Measurements from ENCODE around the gene RTL1.

The RTL1 gene

GRCh38 chr14:100885196-100885595 is 18.3 kb downstream of the RTL1 start:
- TF ChIP-seq NFRKB (IDR thresholded peaks at IDR 0.05) (no peak), TARDBP (IDR thresholded peaks at IDR 0.05) (no peak), SP1 (IDR thresholded peaks at IDR 0.05) (no peak), HDGF (IDR thresholded peaks at IDR 0.05; ENCODE audit: borderline replicate concordance) (no peak), SUZ12 (IDR thresholded peaks at IDR 0.05) (no peak)
- POLR2A ChIA-PET: no interaction called here
- CTCF ChIA-PET: no interaction called here
- DNase-seq (ENCODE audit: extremely low spot score): no peak

- CTCF ChIA-PET: no interaction called here
- no peak for TF ChIP-seq FOXM1 (IDR thresholded peaks at IDR 0.05; ENCODE audit: borderline replicate concordance)
- no peak for TF ChIP-seq ZNF384 (IDR thresholded peaks at IDR 0.05)
- no peak for TF ChIP-seq HDGF (IDR thresholded peaks at IDR 0.05; ENCODE audit: borderline replicate concordance)
- no peak for TF ChIP-seq LEF1 (IDR thresholded peaks at IDR 0.05; ENCODE audit: borderline replicate concordance)
- POLR2A ChIA-PET: no interaction called here
- no peak for DNase-seq (ENCODE audit: extremely low spot score)
Observed at GRCh38 chr14:100884456-100884855, 19.1 kb downstream of the RTL1 start.

GRCh38 chr14:100883789-100884101 is 19.8 kb downstream of the RTL1 start:
- TF ChIP-seq FOXA1 (IDR thresholded peaks at IDR 0.05): no peak
- POLR2A ChIA-PET: no interaction called here
- DNase-seq (ENCODE audit: extremely low spot score): no peak
- CTCF ChIA-PET: no interaction called here

- TF ChIP-seq ZNF384 (IDR thresholded peaks at IDR 0.05) (no peak), PKNOX1 (IDR thresholded peaks at IDR 0.05) (no peak), SUZ12 (IDR thresholded peaks at IDR 0.05) (no peak), LEF1 (IDR thresholded peaks at IDR 0.05; ENCODE audit: borderline replicate concordance) (no peak), FOXM1 (IDR thresholded peaks at IDR 0.05; ENCODE audit: borderline replicate concordance) (no peak), ARNT (IDR thresholded peaks at IDR 0.05) (no peak), NFRKB (IDR thresholded peaks at IDR 0.05) (no peak), FOXK2 (IDR thresholded peaks at IDR 0.05) (no peak), BHLHE40 (IDR thresholded peaks at IDR 0.05; ENCODE audit: borderline replicate concordance) (no peak), HDGF (IDR thresholded peaks at IDR 0.05; ENCODE audit: borderline replicate concordance) (no peak)
- ChIA-PET POLR2A (no interaction called here), CTCF (no interaction called here)
- no peak for DNase-seq (ENCODE audit: extremely low spot score)
Observed at GRCh38 chr14:100882991-100883788, 20.3 kb downstream of the RTL1 start.

- POLR2A ChIA-PET: no interaction called here
- DNase-seq (ENCODE audit: extremely low spot score): no peak
- no peak for TF ChIP-seq ARNT (IDR thresholded peaks at IDR 0.05)
- TF ChIP-seq TARDBP (IDR thresholded peaks at IDR 0.05): no peak
- no peak for TF ChIP-seq BHLHE40 (IDR thresholded peaks at IDR 0.05; ENCODE audit: borderline replicate concordance)
- no peak for TF ChIP-seq HDGF (IDR thresholded peaks at IDR 0.05; ENCODE audit: borderline replicate concordance)
- TF ChIP-seq FOXK2 (IDR thresholded peaks at IDR 0.05): no peak
- TF ChIP-seq FOXM1 (IDR thresholded peaks at IDR 0.05; ENCODE audit: borderline replicate concordance): no peak
- CTCF ChIA-PET: no interaction called here
Observed at GRCh38 chr14:100882026-100882967, 21.2 kb downstream of the RTL1 start.

- no peak for DNase-seq (ENCODE audit: extremely low spot score)
- no peak for TF ChIP-seq BHLHE40 (IDR thresholded peaks at IDR 0.05; ENCODE audit: borderline replicate concordance)
- no peak for TF ChIP-seq FOXM1 (IDR thresholded peaks at IDR 0.05; ENCODE audit: borderline replicate concordance)
- no peak for TF ChIP-seq FOXK2 (IDR thresholded peaks at IDR 0.05)
- TF ChIP-seq ZNF384 (IDR thresholded peaks at IDR 0.05): no peak
- POLR2A ChIA-PET: no interaction called here
- CTCF ChIA-PET: no interaction called here
Observed at GRCh38 chr14:100881211-100882025, 22.1 kb downstream of the RTL1 start.

- CTCF ChIA-PET: no interaction called here
- TF ChIP-seq L3MBTL2 (conservative IDR thresholded peaks at IDR 0.05) (no peak), ELF4 (IDR thresholded peaks at IDR 0.05) (no peak), LEF1 (IDR thresholded peaks at IDR 0.05; ENCODE audit: borderline replicate concordance) (no peak), ARNT (IDR thresholded peaks at IDR 0.05) (no peak)
- DNase-seq (ENCODE audit: extremely low spot score): no peak
- POLR2A ChIA-PET: no interaction called here
Observed at GRCh38 chr14:100880271-100881101, 23.0 kb downstream of the RTL1 start.
